HG03460 (cell line): ENCODE data around the gene MRAP.
"Not testable (repeated sequence)": the region's sequence is repeated elsewhere in the genome, so short reads cannot be mapped to it uniquely, and the experiment has no call there.

Experiments used
- ATAC-seq: cut with Tn5 transposase; IDR thresholded peaks from one replicate; pipeline ENCODE4 v1.9.1; 2021; ENCODE audit not compliant: unreplicated experiment

MRAP gene

DNA sequence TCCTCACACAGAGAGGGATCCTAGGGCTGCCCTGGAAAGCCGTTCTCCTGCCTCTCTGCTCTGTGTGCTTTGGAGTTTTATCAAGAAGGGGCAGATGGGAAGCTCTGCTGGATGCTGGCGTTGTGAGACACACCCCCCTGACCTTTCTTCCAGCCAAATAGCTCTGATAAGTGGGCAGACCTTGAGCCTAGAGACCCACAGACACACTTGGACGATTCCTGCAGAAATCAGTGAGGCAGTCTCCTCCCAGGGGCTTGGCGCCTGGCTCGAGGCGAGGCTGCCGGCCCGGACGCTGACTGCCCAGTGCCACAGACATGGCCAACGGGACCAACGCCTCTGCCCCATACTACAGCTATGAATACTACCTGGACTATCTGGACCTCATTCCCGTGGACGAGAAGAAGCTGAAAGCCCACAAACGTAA, at the start of gene MRAP:
Gene MRAP, plus strand, starts transcription at position 198 of the 424 bp plus-strand sequence. Its CDS starts 117 bp downstream, at position 315.
- ATAC-seq, result no peak

DNA sequence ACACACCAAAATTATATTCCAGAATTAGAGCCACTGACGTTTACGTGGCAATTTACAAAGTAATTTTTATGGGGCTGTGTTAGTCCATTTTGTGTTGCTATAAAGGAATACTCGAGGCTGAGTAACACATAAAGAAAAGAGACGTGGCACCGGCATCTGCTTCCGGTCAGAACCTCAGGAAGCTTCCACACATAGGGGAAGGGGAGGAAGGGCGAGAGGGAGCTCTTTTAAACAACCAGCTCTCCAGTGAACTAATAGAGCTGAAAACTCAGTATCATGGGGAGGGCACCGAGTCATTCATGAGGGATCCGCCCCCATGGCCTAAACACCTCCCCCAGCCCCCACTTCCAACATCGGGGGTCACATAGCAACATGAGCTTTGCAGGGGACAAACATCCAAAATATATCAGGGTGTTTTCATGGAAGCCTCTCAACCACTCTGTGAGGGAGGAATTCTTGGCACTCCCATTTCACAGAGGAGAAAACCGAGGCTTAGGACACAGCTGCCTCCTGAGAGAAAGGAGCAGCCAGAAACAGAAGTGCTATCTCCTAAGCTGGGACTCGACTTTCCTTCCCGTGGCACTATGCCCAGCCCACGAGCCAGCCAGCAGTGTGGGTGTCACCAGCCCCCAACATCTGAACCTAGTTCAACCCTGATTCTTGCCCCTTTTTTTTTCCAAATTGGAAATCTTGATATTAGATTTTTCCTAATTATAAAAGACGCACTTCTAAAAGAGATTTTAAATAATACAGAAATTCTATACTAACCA, 49.0 kb upstream of the MRAP start:
- no peak for ATAC-seq

DNA sequence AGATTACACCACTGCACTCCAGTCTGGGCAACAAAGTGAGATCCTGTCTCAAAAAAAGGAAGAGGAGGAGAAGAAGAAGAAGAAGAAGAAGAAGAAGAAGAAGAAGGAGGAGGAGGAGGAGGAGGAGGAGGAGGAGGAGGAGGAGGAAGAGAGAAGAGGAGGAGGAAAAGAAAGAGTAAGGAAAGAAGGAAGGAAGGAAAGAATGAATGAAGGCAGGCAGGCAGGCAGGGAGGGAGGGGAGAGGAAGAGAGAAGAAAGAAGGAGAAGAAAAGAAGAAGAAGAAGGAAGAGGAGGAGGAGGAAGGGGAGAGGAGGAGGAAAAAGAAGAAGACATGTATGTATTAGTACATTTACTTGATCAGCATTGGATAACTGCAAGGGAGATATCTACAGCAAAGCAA, 46.5 kb upstream of the MRAP start:
- ATAC-seq, result no peak

DNA sequence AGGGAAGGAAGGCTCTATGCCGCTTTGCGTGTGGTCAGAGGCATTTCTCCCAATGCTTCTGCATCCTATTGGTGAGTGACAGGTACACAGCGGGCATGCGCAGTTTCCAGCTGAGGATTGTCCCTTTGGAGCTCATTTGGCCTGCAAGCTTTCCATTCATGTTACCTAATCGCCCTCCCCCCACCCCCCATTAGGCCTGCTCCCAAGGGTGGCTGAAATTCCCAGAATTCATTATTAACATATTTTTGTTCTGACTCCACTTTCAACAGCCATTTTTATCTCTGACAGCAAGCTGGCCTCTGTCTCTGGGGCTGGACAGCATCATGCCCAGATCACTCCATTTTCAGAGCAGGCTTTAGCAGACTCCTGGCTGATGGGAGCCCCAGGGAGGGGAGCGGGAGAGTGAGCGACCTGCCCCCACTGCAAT, 45.4 kb upstream of the MRAP start:
- ATAC-seq, result no peak

DNA sequence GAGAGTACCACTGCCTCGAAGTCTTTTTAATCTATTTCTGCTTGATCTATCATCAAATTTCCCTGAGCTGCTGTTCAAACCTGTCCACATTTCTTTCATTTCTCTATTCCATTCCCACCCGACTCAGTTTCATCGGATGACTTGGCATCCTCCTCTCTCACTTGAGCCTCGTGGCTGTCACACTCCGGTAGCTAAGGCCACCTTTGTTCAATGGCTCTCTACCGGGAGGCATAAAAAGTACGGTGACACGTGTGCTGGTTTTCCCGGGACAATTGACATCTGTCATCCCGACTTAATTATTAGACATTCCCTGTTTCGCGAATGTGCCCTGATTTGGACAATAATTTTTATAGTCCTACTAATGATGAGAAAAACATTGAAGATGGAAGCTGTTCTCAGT, 42.4 kb upstream of the MRAP start:
- no peak for ATAC-seq

DNA sequence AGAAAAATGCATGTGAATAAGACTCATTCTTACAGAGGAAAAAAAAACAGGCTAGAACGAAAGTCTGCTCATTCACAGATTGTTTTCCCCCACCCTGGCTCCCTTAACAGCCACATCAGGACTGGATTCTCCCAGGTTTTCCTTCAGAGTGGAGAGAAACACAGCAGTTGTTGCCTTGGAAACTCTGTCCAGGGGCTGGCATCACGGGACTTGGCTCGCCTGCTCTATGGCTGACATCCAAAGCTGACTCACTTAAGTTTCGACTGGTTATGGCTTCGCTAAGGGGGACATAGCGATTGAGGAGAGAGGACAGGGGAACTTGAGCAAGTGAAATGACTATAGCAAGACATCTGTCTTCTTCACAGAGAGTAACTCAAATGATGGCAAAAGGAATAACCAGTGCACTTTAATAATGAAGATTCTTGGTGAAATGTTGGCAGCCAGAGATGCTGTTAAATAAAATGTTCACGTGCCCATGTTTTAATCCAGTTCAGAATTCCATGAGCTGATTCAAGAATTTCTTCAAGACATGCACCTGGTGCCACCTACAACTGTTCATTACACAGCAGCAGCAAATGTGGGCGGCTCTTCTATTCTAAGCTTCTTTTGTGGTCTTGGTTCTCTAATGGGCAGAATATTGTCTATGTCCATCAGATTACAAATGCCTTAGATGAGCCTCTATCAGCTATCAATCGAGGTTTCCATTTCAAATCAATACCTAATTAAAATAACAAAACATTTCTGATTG, 41.6 kb upstream of the MRAP start:
- no peak for ATAC-seq

DNA sequence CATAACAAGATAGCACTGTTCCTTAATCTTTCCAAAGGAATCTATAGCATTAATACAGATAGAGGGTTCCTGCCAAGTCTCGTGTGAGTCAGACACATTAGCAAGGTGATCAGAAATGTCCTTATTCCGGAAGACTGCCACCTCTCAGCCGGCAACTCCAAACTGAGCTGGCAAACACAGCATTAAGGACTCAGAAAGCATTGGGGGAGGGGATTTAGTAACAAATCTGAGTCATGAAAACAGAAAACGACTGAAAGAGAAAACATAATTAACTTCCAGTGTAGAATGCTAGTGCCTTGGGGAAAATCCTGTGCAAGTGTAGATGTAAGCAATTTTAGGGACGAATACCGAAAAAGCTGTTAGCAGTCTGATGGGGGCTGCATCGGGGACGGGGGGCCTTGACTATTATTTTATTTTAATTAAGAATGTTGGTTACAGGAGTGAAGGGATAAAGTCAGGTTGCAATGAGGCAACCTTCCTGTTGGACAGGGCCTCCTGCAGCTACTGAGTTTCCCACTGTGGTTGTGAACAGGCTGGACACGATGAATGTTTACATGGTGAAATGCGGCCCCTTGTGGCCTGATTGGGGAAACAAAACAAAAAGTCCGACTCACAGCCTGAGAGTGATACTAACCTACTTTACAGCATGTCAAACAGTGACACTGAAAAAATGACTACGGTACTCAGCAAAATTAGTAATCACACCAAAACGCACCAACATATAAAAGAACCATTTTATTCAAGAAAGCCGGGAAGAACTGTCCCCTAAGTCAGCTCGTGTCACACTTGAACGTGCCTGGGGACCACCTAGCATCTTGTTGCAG, 40.5 kb upstream of the MRAP start:
- peak; percentile 82 for ATAC-seq

DNA sequence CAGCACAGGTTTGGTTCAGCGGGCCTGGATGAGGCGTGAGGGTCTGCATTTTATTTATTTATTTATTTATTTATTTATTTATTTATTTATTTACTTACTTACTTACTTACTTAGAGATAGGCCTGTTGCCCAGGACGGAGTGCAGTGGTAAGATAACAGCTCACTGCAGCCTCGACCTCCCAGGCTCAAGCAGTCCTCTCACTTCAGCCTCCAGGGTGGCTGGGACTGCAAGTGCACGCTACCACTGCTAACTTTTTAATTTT, 39.9 kb upstream of the MRAP start:
- ATAC-seq, result not testable (repeated sequence)

DNA sequence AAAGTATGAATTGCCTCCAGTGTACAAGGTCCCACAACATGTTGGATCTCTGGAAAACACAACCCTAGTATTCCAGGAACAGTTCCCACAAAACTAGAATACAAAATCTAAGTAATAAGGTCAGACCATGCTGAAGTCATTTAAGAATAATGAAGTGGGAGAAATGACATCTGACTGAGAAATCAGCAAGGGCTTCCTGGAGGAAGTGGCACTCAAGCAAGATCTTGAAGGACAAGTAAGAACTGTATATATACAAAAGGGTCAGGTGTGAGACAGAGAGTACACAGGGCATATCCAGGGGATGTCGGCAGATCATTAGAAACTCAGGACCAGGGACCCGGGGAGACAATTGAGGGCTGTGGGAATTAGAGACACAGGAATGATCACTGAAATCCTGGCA, 38.5 kb upstream of the MRAP start:
- ATAC-seq, result no peak

DNA sequence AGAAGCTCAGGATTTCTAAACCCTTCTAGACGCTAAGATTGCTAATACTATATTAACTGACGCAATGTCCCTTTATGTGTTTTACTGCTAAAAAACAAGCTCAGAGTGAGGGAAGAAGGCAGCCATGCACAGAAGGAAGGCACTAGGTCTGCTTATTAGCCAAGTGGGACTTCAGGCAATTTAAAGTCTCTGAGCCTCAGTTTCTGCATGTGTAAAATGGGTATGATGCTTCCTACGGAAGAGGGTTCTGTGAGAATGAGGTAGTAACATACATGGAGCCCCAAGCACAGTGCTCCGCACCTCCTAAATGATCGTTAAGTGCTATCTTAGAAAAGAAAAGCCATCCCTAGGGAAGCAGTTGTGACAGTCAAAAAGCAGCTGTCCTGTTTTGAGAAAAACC, 36.7 kb upstream of the MRAP start:
- no peak for ATAC-seq

DNA sequence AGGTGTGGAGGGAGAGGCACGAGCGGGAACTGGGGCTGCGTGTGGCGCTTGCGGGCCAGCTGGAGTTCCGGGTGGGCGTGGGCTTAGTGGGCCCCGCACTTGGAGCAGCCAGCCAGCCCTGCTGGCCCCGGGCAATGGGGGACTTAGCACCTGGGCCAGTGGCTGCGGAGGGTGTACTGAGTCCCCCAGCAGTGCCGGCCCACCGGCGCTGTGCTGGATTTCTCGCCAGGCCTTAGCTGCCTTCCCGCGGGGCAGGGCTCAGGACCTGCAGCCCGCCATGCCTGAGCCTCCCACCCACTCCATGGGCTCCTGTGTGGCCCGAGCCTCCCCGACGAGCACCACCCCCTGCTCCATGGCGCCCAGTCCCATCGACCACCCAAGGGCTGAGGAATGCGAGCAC, 33.3 kb upstream of the MRAP start:
- not testable (repeated sequence) for ATAC-seq

DNA sequence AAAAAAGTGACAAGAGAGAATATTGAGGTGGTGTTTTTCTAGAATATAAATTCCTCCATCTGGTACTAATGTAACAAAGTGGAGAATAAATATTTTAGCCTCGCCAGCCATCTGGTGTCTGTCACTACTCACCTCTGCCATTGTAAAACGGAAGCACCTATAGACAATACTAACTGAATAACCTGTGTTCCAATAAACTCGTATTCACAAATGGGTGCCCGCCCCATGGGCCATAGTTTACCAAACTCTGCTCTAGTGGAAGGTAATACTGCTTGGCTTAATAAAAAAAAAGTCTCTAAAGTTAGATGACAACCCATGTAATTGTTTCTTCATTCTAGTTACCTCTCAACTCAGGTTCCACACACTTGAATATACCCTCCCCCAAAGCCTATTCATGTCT, 27.9 kb upstream of the MRAP start:
- no peak for ATAC-seq

DNA sequence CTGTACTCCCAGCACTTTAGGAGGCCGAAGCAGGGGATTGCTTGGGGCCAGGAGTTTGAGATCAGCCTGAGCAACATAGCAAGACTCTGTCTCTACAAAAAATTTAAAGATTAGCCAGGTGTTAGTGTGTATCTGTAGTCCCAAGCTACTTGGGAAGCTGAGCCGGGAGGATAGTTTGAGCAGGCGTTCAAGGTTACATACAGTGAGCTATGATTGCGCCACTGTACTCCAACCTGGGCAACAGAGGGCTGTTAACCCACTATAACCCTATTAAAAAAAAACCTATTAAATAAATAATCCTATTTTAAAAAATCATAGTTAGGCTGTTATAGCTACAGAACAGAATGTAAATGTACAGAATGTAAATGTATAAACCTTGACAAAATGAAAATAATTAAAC, 22.0 kb upstream of the MRAP start:
- no peak for ATAC-seq

DNA sequence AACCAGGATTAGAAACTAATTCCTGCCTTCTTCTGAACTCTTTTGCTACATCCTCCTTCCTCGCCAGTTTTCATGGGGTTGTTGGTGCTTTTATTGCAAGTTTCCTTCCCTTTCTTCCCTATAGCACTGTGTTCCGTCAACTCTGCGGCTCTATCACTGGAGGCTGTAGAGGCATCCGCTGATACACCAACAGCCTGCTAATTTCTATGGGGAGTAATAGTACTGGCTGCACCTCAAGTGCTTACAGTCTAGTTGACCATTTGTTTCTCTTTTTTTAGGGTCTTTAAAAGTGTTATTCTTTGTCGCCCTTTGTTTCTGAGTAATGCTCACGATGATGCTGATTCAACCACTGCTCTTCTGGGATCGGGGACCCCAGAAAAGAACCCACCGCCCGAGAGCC, 20.6 kb upstream of the MRAP start:
- no peak for ATAC-seq

DNA sequence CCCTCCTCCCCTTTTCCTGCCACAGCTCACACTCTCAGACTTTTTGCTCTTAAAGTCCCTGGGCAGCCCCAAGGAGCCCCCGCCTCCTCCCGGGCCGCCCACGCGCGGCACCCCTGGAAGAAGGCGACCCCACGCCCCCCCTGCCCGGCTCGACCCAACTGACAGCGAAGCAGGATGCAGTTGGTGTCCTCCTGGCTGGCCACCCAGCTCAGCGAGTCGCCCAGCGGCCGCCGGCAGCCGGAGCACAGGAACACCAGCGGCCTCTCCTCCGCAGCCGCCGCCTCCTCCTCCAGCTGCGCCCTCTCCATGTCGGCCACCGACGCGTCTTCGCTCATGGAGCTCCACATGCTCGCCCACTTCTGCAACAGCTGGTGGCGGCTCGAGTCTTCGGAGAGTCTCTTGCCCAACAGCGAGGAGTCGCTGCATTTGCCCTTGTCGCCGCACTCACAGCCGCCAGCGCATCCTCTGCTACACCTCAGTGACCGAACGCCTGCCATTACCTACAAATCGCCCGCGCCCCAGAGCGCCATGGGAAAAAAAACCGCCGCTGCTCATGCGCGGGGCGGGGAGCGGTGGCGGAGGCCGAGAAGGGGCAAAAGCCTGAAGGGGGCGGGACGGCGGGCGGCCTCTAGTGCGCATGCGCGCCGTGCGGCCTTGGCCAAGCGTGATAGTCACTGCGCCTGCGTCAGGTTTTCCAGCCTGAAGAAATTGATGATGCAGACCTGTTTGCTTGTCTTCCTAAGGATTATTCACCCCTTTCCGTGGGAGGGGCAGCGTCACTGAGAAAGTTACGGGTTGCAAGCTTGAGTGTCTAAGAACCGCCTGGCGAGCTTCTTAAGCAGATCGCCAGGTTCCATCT, 19.9 kb upstream of the MRAP start, which contains the start of gene MIS18A:
Gene MIS18A, minus strand, starts transcription at position 532 of the 859 bp plus-strand sequence. Its CDS starts 35 bp downstream, at position 497.
- peak; percentile 95 for ATAC-seq

DNA sequence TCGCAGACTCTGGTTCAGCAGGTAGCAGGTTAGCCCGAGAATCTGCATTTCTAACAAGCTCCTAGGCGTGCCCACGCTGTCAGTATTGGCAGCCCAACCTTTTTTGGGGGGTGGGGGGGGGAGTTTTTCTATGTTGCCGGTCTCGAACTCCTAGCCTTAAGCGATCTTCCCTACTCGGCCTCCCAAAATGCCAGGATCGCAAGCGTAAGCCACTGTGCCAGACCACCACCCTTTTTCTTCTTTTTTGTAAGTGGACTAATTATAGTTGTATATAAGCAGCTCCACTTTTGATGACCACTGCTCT, 19.3 kb upstream of the MRAP start:
- peak; percentile 17 for ATAC-seq

DNA sequence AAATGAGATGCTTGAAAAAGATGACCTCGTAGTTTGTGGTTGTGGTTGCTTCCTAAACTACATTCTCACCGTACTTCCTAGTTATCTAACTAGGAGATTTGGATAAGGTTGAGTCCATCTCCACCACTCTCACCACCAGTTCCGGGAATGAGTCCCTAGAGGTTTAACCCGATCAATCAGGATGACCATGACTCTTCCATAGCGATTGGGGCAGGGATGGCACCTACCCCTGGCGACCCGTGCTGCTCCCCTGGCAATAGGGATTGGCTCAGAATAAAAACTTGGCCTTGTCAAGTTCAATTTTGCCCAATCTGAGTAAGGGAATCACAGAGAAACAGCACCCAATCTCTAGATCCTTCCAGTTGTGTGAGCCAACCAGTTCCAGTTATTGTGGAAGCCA, 17.1 kb upstream of the MRAP start:
- ATAC-seq, result no peak

DNA sequence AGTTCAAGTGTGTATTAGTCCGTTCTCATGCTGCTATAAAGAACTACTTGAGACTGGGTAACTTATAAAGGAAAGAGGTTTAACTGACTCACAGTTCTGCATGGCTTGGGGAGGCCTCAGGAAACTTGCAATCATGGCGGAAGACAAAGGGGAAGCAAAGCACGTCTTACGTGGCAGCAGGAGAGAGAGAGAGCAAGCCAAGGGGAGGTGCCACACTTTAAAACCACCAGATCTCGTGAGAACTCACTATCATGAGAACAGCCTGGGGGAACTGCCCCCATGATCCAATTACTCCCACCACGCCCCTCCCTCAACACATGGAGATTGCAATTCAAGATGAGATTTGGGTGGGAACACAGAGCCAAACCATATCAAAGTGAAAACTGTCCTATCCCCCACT, 15.7 kb upstream of the MRAP start:
- no peak for ATAC-seq

DNA sequence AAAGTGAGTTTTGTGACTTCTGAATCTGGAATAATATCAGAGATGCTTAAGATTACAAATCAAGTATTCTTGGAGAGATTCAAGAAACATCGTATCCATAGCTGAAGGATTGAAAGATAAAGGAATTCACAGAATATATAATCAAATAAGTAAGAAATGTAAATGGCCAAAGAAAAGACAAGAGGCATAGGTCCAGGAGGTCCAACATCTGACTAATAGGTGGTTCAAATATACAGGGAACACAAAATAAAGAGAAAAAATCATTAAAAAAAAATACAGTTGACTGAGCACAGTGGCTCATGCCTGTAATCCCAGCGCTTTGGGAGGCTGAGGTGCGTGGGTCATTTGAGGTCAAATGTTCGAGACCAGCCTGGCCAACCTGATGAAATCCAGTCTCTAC, 13.2 kb upstream of the MRAP start:
- ATAC-seq, result no peak

DNA sequence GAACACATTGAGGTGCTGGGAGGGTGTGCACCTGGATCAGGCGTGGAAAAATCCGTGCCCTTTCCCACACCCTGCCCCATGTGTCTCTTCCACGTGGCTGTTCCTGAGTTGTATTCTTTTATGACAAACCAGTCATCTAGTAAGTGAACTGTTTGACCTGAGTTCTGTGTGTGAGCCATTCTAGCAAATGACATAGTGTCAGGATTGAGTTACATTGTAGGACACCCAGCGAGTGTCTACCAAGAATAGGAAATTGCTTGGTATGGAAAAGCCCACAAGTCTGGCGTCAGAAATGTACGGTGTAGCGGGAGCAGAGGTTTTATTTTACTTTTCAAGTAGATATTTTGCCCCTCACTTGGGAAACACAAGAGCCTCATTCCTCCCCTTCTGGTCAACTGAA, 1.2 kb upstream of the MRAP start:
- no peak for ATAC-seq

DNA sequence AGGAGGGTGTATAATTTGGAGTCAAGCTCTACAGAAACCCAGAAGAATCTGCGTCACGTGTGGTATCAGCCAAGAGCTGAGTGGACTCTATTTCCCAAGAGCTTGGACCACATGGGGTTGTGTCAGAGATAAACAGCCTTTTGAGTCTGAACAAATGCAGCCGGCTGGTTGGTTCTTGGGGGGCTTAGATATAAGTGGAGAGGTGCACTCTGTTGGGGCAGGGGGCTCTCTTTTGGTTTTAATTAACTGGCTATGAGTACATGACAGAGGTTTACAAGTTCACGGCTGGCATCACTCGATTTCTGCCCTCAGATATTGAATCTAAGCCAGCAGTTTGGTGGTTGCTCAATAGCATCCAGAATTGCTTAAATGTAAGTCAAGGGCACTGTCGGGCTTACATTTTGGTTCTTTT, 501 bp upstream of the MRAP start:
- ATAC-seq, result no peak
